SK-N-SH treated with all-trans-retinoic acid at 6 μM for 48 hours (cell line): ENCODE data around the gene TUBGCP5.

Experiments
- ATAC-seq: fragments of 200-7000 bp; cut with Tn5 transposase; 3 replicates; pipeline ENCODE4 v1.9.1; 2020; ENCODE audit warnings: mild to moderate bottlenecking, moderate library complexity
- ARNTL ChIP-seq: fragments of 450-650 bp; formaldehyde crosslinking; IDR thresholded peaks from 2 replicates; pipeline ENCODE4 v1.5.0; 2020; ENCODE audit warnings: low read depth, mild to moderate bottlenecking, moderate library complexity, borderline replicate concordance
- BACH2 ChIP-seq: fragments of 250-450 bp; sonication (Bioruptor Pico); IDR thresholded peaks from 2 replicates; pipeline ENCODE4 v1.9.0; 2021; ENCODE audit warnings: mild to moderate bottlenecking, borderline replicate concordance
- CREB5 ChIP-seq: fragments of 250-450 bp; sonication (Bioruptor Pico); IDR thresholded peaks from 2 replicates; pipeline ENCODE4 v1.5.1; 2020; ENCODE audit warnings: low read depth, mild to moderate bottlenecking, moderate library complexity
- CSDC2 ChIP-seq: fragments of 250-450 bp; sonication (Bioruptor Pico); IDR thresholded peaks from 2 replicates; pipeline ENCODE4 v1.5.0; 2020; ENCODE audit warnings: mild to moderate bottlenecking, moderate library complexity
- CSRNP3 ChIP-seq: fragments of 250-450 bp; sonication (Bioruptor Pico); IDR thresholded peaks from 2 replicates; pipeline ENCODE4 v1.5.1; 2021; ENCODE audit warnings: mild to moderate bottlenecking, moderate library complexity
- ESRRG ChIP-seq: fragments of 250-450 bp; sonication (Bioruptor Pico); IDR thresholded peaks from 2 replicates; pipeline ENCODE4 v1.6.1; 2021; ENCODE audit warnings: mild to moderate bottlenecking
- GLIS3 ChIP-seq: fragments of 250-450 bp; sonication (Bioruptor Pico); IDR thresholded peaks from 2 replicates; pipeline ENCODE4 v1.5.0; 2020; ENCODE audit warnings: mild to moderate bottlenecking, moderate library complexity
- ISL1 ChIP-seq: fragments of 250-450 bp; sonication (Bioruptor Pico); IDR thresholded peaks from 2 replicates; pipeline ENCODE4 v2.1.2; 2022; ENCODE audit warnings: mild to moderate bottlenecking, moderate library complexity
- OSR1 ChIP-seq: fragments of 250-450 bp; sonication (Bioruptor Pico); IDR thresholded peaks from 2 replicates; pipeline ENCODE4 v1.8.0; 2022; ENCODE audit warnings: moderate library complexity, mild to moderate bottlenecking, inconsistent platforms
- PATZ1 ChIP-seq: fragments of 250-450 bp; sonication (Bioruptor Pico); IDR thresholded peaks from 2 replicates; pipeline ENCODE4 v1.8.0; 2020; ENCODE audit warnings: mild to moderate bottlenecking, moderate library complexity, borderline replicate concordance
- POU6F1 ChIP-seq: fragments of 250-450 bp; sonication (Bioruptor Pico); IDR thresholded peaks from 2 replicates; pipeline ENCODE4 v1.8.0; 2021; ENCODE audit warnings: low read depth, mild to moderate bottlenecking, moderate library complexity, borderline replicate concordance
- PPARA ChIP-seq: fragments of 250-450 bp; sonication (Bioruptor Pico); IDR thresholded peaks from 2 replicates; pipeline ENCODE4 v1.5.0; 2020; ENCODE audit warnings: mild to moderate bottlenecking, borderline replicate concordance
- RARB ChIP-seq: fragments of 250-450 bp; sonication (Bioruptor Pico); IDR thresholded peaks from 2 replicates; pipeline ENCODE4 v1.8.0; 2021; ENCODE audit warnings: mild to moderate bottlenecking, moderate library complexity
- SNAI2 ChIP-seq: fragments of 250-450 bp; sonication (Bioruptor Pico); IDR thresholded peaks from 2 replicates; pipeline ENCODE4 v1.5.0; 2020; ENCODE audit warnings: mild to moderate bottlenecking, moderate library complexity
- TOX ChIP-seq: fragments of 250-450 bp; sonication (Bioruptor Pico); IDR thresholded peaks from 2 replicates; pipeline ENCODE4 v1.8.0; 2021; ENCODE audit warnings: mild to moderate bottlenecking, moderate library complexity, borderline replicate concordance
- TSHZ2 ChIP-seq: fragments of 250-450 bp; sonication (Bioruptor Pico); IDR thresholded peaks from 2 replicates; pipeline ENCODE4 v1.5.0; 2020; ENCODE audit warnings: mild to moderate bottlenecking, moderate library complexity
- ZC3H10 ChIP-seq: fragments of 250-450 bp; sonication (Bioruptor Pico); IDR thresholded peaks from 2 replicates; pipeline ENCODE4 v1.5.1; 2021; ENCODE audit warnings: mild to moderate bottlenecking, moderate library complexity
- ZFP3 ChIP-seq: fragments of 250-450 bp; sonication (Bioruptor Pico); IDR thresholded peaks from 2 replicates; pipeline ENCODE4 v1.5.0; 2020; ENCODE audit warnings: mild to moderate bottlenecking, moderate library complexity
- ZFP30 ChIP-seq: fragments of 450-650 bp; formaldehyde crosslinking; IDR thresholded peaks from 2 replicates; pipeline ENCODE4 v1.5.0; 2022; ENCODE audit warnings: mild to moderate bottlenecking, moderate library complexity
- ZNF565 ChIP-seq: fragments of 450-650 bp; formaldehyde crosslinking; conservative IDR thresholded peaks from 2 replicates; pipeline ENCODE4 v1.5.0; 2020; ENCODE audit warnings: low read depth, mild to moderate bottlenecking, moderate library complexity
- ZNF70 ChIP-seq: fragments of 450-650 bp; formaldehyde crosslinking; IDR thresholded peaks from 2 replicates; pipeline ENCODE4 v1.5.0; 2020; ENCODE audit warnings: mild to moderate bottlenecking, moderate library complexity
- ZNF8 ChIP-seq: fragments of 450-650 bp; formaldehyde crosslinking; IDR thresholded peaks from 2 replicates; pipeline ENCODE4 v1.5.0; 2020; ENCODE audit warnings: mild to moderate bottlenecking, moderate library complexity

Gene TUBGCP5

GRCh38 chr15:23055316-23055715 is 15.9 kb upstream of the TUBGCP5 start:
- TF ChIP-seq CSRNP3 (CRISPR knock-in tag) (no peak), ZNF565 (CRISPR knock-in tag) (no peak), SNAI2 (no peak), ZFP3 (CRISPR knock-in tag) (no peak), PATZ1 (CRISPR knock-in tag) (no peak), ISL1 (no peak), PPARA (no peak), CSDC2 (no peak), POU6F1 (CRISPR knock-in tag) (no peak), RARB (no peak), OSR1 (CRISPR knock-in tag) (no peak), BACH2 (CRISPR knock-in tag) (no peak)
- TF ChIP-seq, all 23 proteins: peak for 0
- ATAC-seq = no peak

GRCh38 chr15:23052522-23052921 is 13.2 kb upstream of the TUBGCP5 start:
- TF ChIP-seq ZC3H10 (CRISPR knock-in tag) = no peak
- no peak for TF ChIP-seq CREB5 (CRISPR knock-in tag)
- no peak for TF ChIP-seq ZNF565 (CRISPR knock-in tag)
- no peak for TF ChIP-seq PATZ1 (CRISPR knock-in tag)
- no peak for TF ChIP-seq RARB
- no peak for TF ChIP-seq PPARA
- no peak for TF ChIP-seq ZNF8 (CRISPR knock-in tag)
- TF ChIP-seq CSRNP3 (CRISPR knock-in tag) = no peak
- TF ChIP-seq CSDC2 = no peak
- no peak for ATAC-seq

- ATAC-seq = no peak
- no peak for TF ChIP-seq TSHZ2
- no peak for TF ChIP-seq TOX (CRISPR knock-in tag)
- no peak for TF ChIP-seq ZNF70 (CRISPR knock-in tag)
- TF ChIP-seq CSDC2 = no peak
- TF ChIP-seq POU6F1 (CRISPR knock-in tag) = no peak
- no peak for TF ChIP-seq ZNF565 (CRISPR knock-in tag)
- TF ChIP-seq PPARA = no peak
- no peak for TF ChIP-seq ISL1
- no peak for TF ChIP-seq OSR1 (CRISPR knock-in tag)
- no peak for TF ChIP-seq CREB5 (CRISPR knock-in tag)
- TF ChIP-seq ARNTL (CRISPR knock-in tag) = no peak
- TF ChIP-seq SNAI2 = no peak
- no peak for TF ChIP-seq GLIS3
- TF ChIP-seq ZFP30 = no peak
- TF ChIP-seq ZC3H10 (CRISPR knock-in tag) = no peak
- no peak for TF ChIP-seq ZNF8 (CRISPR knock-in tag)
- no peak for TF ChIP-seq ESRRG (CRISPR knock-in tag)
These were observed 11.3 kb upstream of the TUBGCP5 start for GRCh38 chr15:23050708-23051107.
